AG04450 (cell line): ENCODE data around the gene PDE7B. TPM values are rescaled to one million over a fixed set of nuclear protein-coding genes. Genes with fewer than 3 reads are reported as not detected.

Experiments
- CTCF ChIA-PET: fragments of 300-600, 350-600 bp; formaldehyde crosslinking; extraction: SDS; loops from one replicate; lab custom pipeline; 2022; ENCODE audit warnings: antibody characterized with exemption, inconsistent platforms; lab: Charles Lee
- POLR2A ChIA-PET: fragments of 350-600 bp; formaldehyde crosslinking; extraction: SDS; loops from one replicate; lab custom pipeline; 2021; ENCODE audit warnings: antibody characterized with exemption, inconsistent platforms; lab: Yijun Ruan, JAX
- DNase-seq: peaks from one replicate; pipeline ENCODE4 v3.0.0-alpha.2; 2011; ENCODE audit warnings: low read depth, low spot score
- H3K27ac ChIP-seq: one replicate; pipeline ENCODE4 v1.5.1; 2012; ENCODE audit warnings: low read depth, low read length, control low read depth
- H3K27me3 ChIP-seq: one replicate; pipeline ENCODE4 v1.6.0; 2012; ENCODE audit warnings: low read length; ENCODE audit not compliant: control insufficient read depth, insufficient read depth
- H3K4me3 ChIP-seq: 2 replicates; pipeline ENCODE4 v1.5.1; 2011; ENCODE audit warnings: mild to moderate bottlenecking, low read depth, low read length, control low read depth
- H3K9me3 ChIP-seq: 2 replicates; pipeline ENCODE4 v1.5.1; 2012; ENCODE audit warnings: low read length; ENCODE audit not compliant: control insufficient read depth, insufficient read depth
- CTCF ChIP-seq: IDR thresholded peaks from 2 replicates; pipeline ENCODE4 v1.5.1; 2011; ENCODE audit warnings: low read depth, low read length, control low read depth, inconsistent platforms
- polyA plus RNA-seq: library from polyadenylated mRNA; depleted of rRNA; stranded (reverse); fragments of >200 nt; gene quantifications from 2 replicates; pipeline ENCODE4 v1.2.3, GENCODE V29; 2011

PDE7B gene
- polyA plus RNA-seq, 1 experiment: 17.4 TPM

- H3K27ac ChIP-seq: no peak overlapping the region
- no peak for DNase-seq
- no peaks in the 10 kb centered on the region for H3K9me3 ChIP-seq
- no peak overlapping the region for H3K4me3 ChIP-seq
- no peak for TF ChIP-seq CTCF
- ChIA-PET POLR2A (no interaction called here), CTCF (interaction anchor here (1.5 kb wide), 1 partner anchor 36 kb away, joined by 3 read pairs; no protein-coding TSS in a partner anchor)
- no peaks in the 10 kb centered on the region for H3K27me3 ChIP-seq
Measured at GRCh38 chr6:135902756-135903331, 51.3 kb downstream of the PDE7B start.

GRCh38 chr6:135904666-135905065, 53.2 kb downstream of the PDE7B start:
- no peaks in the 10 kb centered on the region for H3K27me3 ChIP-seq
- DNase-seq: no peak
- ChIA-PET POLR2A (no interaction called here), CTCF (no interaction called here)
- H3K27ac ChIP-seq: no peak overlapping the region
- H3K4me3 ChIP-seq: no peak overlapping the region
- TF ChIP-seq CTCF: no peak
- H3K9me3 ChIP-seq: no peaks in the 10 kb centered on the region

GRCh38 chr6:135905604-135906300, 54.3 kb downstream of the PDE7B start:
- no peaks in the 10 kb centered on the region for H3K27me3 ChIP-seq
- no peak overlapping the region for H3K27ac ChIP-seq
- H3K9me3 ChIP-seq: no peaks in the 10 kb centered on the region
- H3K4me3 ChIP-seq: no peak overlapping the region
- no peak for DNase-seq
- CTCF ChIA-PET: no interaction called here
- no peak for TF ChIP-seq CTCF
- POLR2A ChIA-PET: no interaction called here

- Histone ChIP-seq H3K27ac (no peak overlapping the region), H3K27me3 (no peaks in the 10 kb centered on the region), H3K4me3 (no peak overlapping the region), H3K9me3 (no peaks in the 10 kb centered on the region)
- no peak for DNase-seq
- TF ChIP-seq CTCF: no peak
- CTCF ChIA-PET: interaction anchor here (0.6 kb wide), 1 partner anchor 370 kb away, joined by 3 read pairs; no protein-coding TSS in a partner anchor
- POLR2A ChIA-PET: interaction anchor here (1.0 kb wide), 1 partner anchor 370 kb away, joined by 3 read pairs; no protein-coding TSS in a partner anchor
Measured at GRCh38 chr6:135906542-135906941, 55.0 kb downstream of the PDE7B start.

- ChIA-PET POLR2A (interaction anchor here (1.0 kb wide), 1 partner anchor 371 kb away, joined by 3 read pairs; no protein-coding TSS in a partner anchor), CTCF (interaction anchor here (0.6 kb wide), 1 partner anchor 371 kb away, joined by 3 read pairs; no protein-coding TSS in a partner anchor)
- Histone ChIP-seq H3K27me3 (no peaks in the 10 kb centered on the region), H3K9me3 (no peaks in the 10 kb centered on the region), H3K4me3 (no peak overlapping the region), H3K27ac (no peak overlapping the region)
- DNase-seq: no peak
- 0 out of 2 replicates have a peak, but pooled peaks have one; percentile 11 for TF ChIP-seq CTCF
Measured at GRCh38 chr6:135906972-135907465, 55.5 kb downstream of the PDE7B start.
